ENCODE measurements around the gene NAGPA. TPM values are rescaled to one million over a fixed set of nuclear protein-coding genes. Genes with fewer than 3 reads are reported as not detected.

NAGPA gene
- polyA plus RNA-seq, 1 of the 3 experiments (the other 2 are of a cell fraction), result 16.5 TPM

DNA sequence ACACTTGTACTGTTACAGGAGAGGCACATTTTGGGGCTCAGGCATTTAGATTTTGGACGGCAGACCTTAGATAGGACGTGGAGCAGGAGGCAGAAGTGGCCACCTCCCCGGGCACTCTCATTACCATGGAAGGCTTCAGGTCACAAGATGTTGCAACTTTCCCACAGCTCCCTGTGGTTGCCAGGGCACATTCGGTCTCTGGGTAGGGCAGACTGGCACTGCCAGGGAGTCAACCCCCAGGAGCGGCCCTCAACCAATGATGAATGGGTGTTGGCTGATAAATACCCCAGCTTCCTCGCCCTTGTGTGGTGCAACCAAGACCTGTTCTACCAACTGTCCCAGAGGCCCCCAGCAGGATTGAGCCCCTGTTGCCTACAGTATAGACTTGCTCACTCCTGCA lies 11.2 kb downstream of the NAGPA start:
- Histone ChIP-seq H3K27me3 (ENCODE audit: insufficient read depth) (peaks cover 18% of the 10 kb centered on the region; the same call in 1 of the 2 replicates), H3K9me3 (no peaks in the 10 kb centered on the region), H3K4me3 (ENCODE audit: low read depth in 2 of 2, low read length in 1 of 2) (no peak overlapping the region), H3K9me2 (no peaks in the 10 kb centered on the region), H3K9ac (no peak overlapping the region), H3K36me3 (replicated peaks in 1 of 2; ENCODE audit: control insufficient read depth in 1 of 2, insufficient read depth in 2 of 2, low read length in 1 of 2) (no peaks in the 10 kb centered on the region), H2AFZ (ENCODE audit: low read depth) (no peak overlapping the region), H3K4me2 (no peak overlapping the region), H3F3A (replicated peaks; ENCODE audit: insufficient read depth) (no peaks in the 10 kb centered on the region), H4K20me1 (ENCODE audit: insufficient read depth) (no peaks in the 10 kb centered on the region), H3K4me1 (ENCODE audit: control insufficient read depth in 1 of 2, insufficient read depth in 2 of 2, low read depth in 1 of 2, low read length in 1 of 2) (no peaks in the 10 kb centered on the region), H3K27ac (ENCODE audit: low read depth in 2 of 2, low read length in 1 of 2) (no peak overlapping the region), H3K79me2 (ENCODE audit: insufficient read depth) (no peaks in the 10 kb centered on the region)
- POLR2A ChIA-PET, result no interaction called here
- TF ChIP-seq TCF12 (IDR thresholded peaks at IDR 0.05), result no peak
- no peak for TF ChIP-seq FOSL2 (IDR thresholded peaks at IDR 0.05; ENCODE audit: borderline replicate concordance, low read depth)
- TF ChIP-seq SIN3A (IDR thresholded peaks at IDR 0.05; ENCODE audit: borderline replicate concordance, low read depth, low read length), result no peak
- TF ChIP-seq EZH2phosphoT487 (IDR thresholded peaks at IDR 0.05; ENCODE audit: borderline replicate concordance, low read depth), result no peak
- TF ChIP-seq SMC3 (IDR thresholded peaks at IDR 0.05; ENCODE audit: low read depth, low read length), result no peak
- TF ChIP-seq YY1 (IDR thresholded peaks at IDR 0.05; ENCODE audit: low read depth), result no peak
- DNase-seq, result no peak
- 36% methylated on average over 3 of the region's 6 CpGs for WGBS (ENCODE audit: low lambda C conversion rate)
- CTCF ChIA-PET, result no interaction called here

DNA sequence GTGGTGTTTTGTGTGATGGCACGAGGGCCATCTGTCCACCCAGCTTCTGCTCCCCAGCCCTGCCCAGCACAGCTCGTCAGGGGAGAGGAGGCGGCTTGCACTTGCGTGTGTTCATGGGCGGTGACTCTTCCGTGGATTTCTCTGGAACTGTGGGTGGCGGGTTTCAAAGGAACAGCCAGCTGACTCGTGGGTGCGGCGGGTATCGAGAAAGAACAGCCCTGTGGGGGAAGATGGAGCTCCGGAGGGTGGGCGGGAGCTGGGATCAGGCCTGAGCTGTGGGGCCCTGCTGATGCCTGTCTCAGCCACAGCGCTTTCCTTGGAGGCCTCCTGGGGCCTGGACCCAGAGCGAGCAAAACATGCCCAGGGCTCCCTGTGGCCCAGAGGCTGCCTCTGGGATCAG lies 13.2 kb downstream of the NAGPA start:
- Histone ChIP-seq H3K27me3 (ENCODE audit: insufficient read depth) (peaks cover 18% of the 10 kb centered on the region; the same call in 1 of the 2 replicates), H3K79me2 (ENCODE audit: insufficient read depth) (no peaks in the 10 kb centered on the region), H3K9me2 (no peaks in the 10 kb centered on the region), H3K36me3 (replicated peaks in 1 of 2; ENCODE audit: control insufficient read depth in 1 of 2, insufficient read depth in 2 of 2, low read length in 1 of 2) (no peaks in the 10 kb centered on the region), H3K9ac (no peak overlapping the region), H3K4me3 (ENCODE audit: low read depth in 2 of 2, low read length in 1 of 2) (no peak overlapping the region), H3K27ac (ENCODE audit: low read depth in 2 of 2, low read length in 1 of 2) (no peak overlapping the region), H2AFZ (ENCODE audit: low read depth) (no peak overlapping the region), H3F3A (replicated peaks; ENCODE audit: insufficient read depth) (no peaks in the 10 kb centered on the region), H3K4me1 (ENCODE audit: control insufficient read depth in 1 of 2, insufficient read depth in 2 of 2, low read depth in 1 of 2, low read length in 1 of 2) (no peaks in the 10 kb centered on the region), H4K20me1 (ENCODE audit: insufficient read depth) (no peaks in the 10 kb centered on the region), H3K4me2 (no peak overlapping the region), H3K9me3 (no peaks in the 10 kb centered on the region)
- no peak for DNase-seq
- CTCF ChIA-PET, result interaction anchor here (0.7 kb wide), 1 partner anchor 54 kb away, joined by 3 read pairs; no protein-coding TSS in a partner anchor
- POLR2A ChIA-PET, result no interaction called here
- TF ChIP-seq, protein P1, sequence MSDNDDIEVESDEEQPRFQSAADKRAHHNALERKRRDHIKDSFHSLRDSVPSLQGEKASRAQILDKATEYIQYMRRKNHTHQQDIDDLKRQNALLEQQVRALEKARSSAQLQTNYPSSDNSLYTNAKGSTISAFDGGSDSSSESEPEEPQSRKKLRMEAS (IDR thresholded peaks at IDR 0.05; ENCODE audit: low read depth), result no peak
- TF ChIP-seq SIN3A (IDR thresholded peaks at IDR 0.05; ENCODE audit: borderline replicate concordance, low read depth, low read length) (no peak), FOXJ3 (CRISPR knock-in tag; IDR thresholded peaks at IDR 0.05) (no peak), RFX5 (IDR thresholded peaks at IDR 0.05; ENCODE audit: low read length) (no peak), MXI1 (IDR thresholded peaks at IDR 0.05; ENCODE audit: low read depth, low read length) (no peak), SMC3 (IDR thresholded peaks at IDR 0.05; ENCODE audit: low read depth, low read length) (no peak), MEF2A (IDR thresholded peaks at IDR 0.05; ENCODE audit: borderline replicate concordance, low read depth) (no peak), TAF1 (IDR thresholded peaks at IDR 0.05; ENCODE audit: borderline replicate concordance, low read depth, low read length) (no peak)
- TF ChIP-seq, protein P2, sequence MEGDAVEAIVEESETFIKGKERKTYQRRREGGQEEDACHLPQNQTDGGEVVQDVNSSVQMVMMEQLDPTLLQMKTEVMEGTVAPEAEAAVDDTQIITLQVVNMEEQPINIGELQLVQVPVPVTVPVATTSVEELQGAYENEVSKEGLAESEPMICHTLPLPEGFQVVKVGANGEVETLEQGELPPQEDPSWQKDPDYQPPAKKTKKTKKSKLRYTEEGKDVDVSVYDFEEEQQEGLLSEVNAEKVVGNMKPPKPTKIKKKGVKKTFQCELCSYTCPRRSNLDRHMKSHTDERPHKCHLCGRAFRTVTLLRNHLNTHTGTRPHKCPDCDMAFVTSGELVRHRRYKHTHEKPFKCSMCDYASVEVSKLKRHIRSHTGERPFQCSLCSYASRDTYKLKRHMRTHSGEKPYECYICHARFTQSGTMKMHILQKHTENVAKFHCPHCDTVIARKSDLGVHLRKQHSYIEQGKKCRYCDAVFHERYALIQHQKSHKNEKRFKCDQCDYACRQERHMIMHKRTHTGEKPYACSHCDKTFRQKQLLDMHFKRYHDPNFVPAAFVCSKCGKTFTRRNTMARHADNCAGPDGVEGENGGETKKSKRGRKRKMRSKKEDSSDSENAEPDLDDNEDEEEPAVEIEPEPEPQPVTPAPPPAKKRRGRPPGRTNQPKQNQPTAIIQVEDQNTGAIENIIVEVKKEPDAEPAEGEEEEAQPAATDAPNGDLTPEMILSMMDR (IDR thresholded peaks at IDR 0.05), result no peak
- TF ChIP-seq, protein P3, sequence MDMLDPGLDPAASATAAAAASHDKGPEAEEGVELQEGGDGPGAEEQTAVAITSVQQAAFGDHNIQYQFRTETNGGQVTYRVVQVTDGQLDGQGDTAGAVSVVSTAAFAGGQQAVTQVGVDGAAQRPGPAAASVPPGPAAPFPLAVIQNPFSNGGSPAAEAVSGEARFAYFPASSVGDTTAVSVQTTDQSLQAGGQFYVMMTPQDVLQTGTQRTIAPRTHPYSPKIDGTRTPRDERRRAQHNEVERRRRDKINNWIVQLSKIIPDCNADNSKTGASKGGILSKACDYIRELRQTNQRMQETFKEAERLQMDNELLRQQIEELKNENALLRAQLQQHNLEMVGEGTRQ (IDR thresholded peaks at IDR 0.05; ENCODE audit: borderline replicate concordance, low read depth, low read length), result no peak
- 41% methylated on average over 11 of the region's 15 CpGs for WGBS (ENCODE audit: low lambda C conversion rate)

Measured in SK-N-SH (cell line).